ENCODE measurements around the gene DAAM1.

GRCh38 chr14:59349258-59349701 is 160.8 kb downstream of the DAAM1 start:
- TF ChIP-seq CTCF (IDR thresholded peaks at IDR 0.05) (no peak), POLR2A (IDR thresholded peaks at IDR 0.05) (no peak)
